Measurements from ENCODE around the gene CD300LD. TPM values are rescaled to one million over a fixed set of nuclear protein-coding genes. Genes with fewer than 3 reads are reported as not detected.

CD300LD gene
- polyA plus RNA-seq, 1 donor from 2014 or later = not detected

DNA sequence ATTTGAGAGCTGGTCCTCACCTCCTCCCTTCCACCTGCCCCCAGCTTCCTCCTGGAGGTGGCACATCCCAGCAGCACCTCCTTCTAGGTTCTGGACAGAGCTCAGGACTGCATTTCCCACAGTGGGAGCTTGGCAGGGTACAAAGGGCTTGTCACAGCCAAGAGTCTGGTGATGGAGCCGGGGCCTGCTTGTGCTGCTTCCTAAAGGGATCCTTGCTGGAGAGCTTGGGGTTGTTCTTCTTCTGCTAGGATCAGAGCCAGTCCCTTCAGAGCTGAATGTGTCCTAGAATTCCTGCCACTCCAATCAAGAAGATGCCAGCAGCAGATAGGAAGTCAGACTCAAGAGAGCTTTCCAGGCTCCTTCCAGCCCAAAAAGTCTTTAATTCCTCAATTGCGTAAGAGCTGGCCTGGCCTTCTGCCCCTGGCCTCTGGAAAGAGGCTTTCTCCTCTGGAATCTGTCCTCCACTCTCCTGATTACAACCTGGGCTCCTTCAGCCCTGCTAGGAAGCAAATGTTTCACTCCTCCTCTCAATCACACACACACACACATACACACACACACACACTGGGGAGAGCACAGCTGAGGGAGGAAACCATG, 27.1 kb upstream of the CD300LD start:
- no peak overlapping the region for H2AFZ ChIP-seq (ENCODE audit: low read depth, low read length)
- H3K4me3 ChIP-seq (ENCODE audit: low read length) = no peak overlapping the region
- TF ChIP-seq, protein P1, sequence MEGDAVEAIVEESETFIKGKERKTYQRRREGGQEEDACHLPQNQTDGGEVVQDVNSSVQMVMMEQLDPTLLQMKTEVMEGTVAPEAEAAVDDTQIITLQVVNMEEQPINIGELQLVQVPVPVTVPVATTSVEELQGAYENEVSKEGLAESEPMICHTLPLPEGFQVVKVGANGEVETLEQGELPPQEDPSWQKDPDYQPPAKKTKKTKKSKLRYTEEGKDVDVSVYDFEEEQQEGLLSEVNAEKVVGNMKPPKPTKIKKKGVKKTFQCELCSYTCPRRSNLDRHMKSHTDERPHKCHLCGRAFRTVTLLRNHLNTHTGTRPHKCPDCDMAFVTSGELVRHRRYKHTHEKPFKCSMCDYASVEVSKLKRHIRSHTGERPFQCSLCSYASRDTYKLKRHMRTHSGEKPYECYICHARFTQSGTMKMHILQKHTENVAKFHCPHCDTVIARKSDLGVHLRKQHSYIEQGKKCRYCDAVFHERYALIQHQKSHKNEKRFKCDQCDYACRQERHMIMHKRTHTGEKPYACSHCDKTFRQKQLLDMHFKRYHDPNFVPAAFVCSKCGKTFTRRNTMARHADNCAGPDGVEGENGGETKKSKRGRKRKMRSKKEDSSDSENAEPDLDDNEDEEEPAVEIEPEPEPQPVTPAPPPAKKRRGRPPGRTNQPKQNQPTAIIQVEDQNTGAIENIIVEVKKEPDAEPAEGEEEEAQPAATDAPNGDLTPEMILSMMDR (IDR thresholded peaks at IDR 0.05; ENCODE audit: poor library complexity, severe bottlenecking) = no peak
- TF ChIP-seq POLR2AphosphoS5 (IDR thresholded peaks at IDR 0.05) (no peak), RAD21 (conservative IDR thresholded peaks at IDR 0.05) (no peak)

DNA sequence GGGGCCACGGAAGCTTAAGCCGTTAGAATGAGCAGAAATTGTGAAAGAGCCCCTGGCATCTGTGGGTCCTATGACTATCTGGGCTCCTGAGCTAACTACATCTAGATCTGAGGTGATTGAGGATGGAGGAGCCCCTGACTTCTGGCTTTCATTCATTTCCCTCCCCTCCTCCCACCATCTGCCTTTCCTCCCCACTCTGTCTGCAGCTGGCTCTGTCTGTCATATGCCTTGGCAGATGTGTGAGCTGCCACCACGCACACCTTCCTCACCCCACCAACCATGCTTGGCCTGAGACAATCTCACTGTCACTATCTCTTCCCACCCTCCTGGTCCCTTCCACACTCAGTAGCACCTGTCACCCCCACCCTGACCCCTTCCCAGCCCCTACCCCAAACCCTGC, 26.4 kb upstream of the CD300LD start:
- H3K27me3 ChIP-seq (ENCODE audit: insufficient read depth, low read depth, low read length) = no peaks in the 10 kb centered on the region
- H3K79me2 ChIP-seq (replicated peaks; ENCODE audit: insufficient read depth, low read length) = no peaks in the 10 kb centered on the region
- no peaks in the 10 kb centered on the region for H3F3A ChIP-seq (ENCODE audit: insufficient read depth, low read length, poor library complexity, severe bottlenecking)
- TF ChIP-seq TAF1 (IDR thresholded peaks at IDR 0.05; ENCODE audit: low read depth) (no peak), MXI1 (conservative IDR thresholded peaks at IDR 0.05; ENCODE audit: poor library complexity, severe bottlenecking) (no peak), POLR2AphosphoS5 (IDR thresholded peaks at IDR 0.05) (no peak), SMC3 (conservative IDR thresholded peaks at IDR 0.05; ENCODE audit: poor library complexity) (no peak), EP300 (conservative IDR thresholded peaks at IDR 0.05; ENCODE audit: poor library complexity, severe bottlenecking) (no peak), EZH2 (IDR thresholded peaks at IDR 0.05; ENCODE audit: borderline replicate concordance, insufficient read depth, low read length, poor library complexity, severe bottlenecking) (no peak), RAD21 (conservative IDR thresholded peaks at IDR 0.05) (no peak)
- TF ChIP-seq, protein P1 (IDR thresholded peaks at IDR 0.05; ENCODE audit: poor library complexity, severe bottlenecking) = no peak
- TF ChIP-seq, protein P2, sequence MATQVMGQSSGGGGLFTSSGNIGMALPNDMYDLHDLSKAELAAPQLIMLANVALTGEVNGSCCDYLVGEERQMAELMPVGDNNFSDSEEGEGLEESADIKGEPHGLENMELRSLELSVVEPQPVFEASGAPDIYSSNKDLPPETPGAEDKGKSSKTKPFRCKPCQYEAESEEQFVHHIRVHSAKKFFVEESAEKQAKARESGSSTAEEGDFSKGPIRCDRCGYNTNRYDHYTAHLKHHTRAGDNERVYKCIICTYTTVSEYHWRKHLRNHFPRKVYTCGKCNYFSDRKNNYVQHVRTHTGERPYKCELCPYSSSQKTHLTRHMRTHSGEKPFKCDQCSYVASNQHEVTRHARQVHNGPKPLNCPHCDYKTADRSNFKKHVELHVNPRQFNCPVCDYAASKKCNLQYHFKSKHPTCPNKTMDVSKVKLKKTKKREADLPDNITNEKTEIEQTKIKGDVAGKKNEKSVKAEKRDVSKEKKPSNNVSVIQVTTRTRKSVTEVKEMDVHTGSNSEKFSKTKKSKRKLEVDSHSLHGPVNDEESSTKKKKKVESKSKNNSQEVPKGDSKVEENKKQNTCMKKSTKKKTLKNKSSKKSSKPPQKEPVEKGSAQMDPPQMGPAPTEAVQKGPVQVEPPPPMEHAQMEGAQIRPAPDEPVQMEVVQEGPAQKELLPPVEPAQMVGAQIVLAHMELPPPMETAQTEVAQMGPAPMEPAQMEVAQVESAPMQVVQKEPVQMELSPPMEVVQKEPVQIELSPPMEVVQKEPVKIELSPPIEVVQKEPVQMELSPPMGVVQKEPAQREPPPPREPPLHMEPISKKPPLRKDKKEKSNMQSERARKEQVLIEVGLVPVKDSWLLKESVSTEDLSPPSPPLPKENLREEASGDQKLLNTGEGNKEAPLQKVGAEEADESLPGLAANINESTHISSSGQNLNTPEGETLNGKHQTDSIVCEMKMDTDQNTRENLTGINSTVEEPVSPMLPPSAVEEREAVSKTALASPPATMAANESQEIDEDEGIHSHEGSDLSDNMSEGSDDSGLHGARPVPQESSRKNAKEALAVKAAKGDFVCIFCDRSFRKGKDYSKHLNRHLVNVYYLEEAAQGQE (IDR thresholded peaks at IDR 0.05; ENCODE audit: borderline replicate concordance) = no peak
- no peaks in the 10 kb centered on the region for H3K36me3 ChIP-seq (ENCODE audit: insufficient read depth, low read length)
- H3K4me3 ChIP-seq (ENCODE audit: low read length) = no peak overlapping the region
- H3K9ac ChIP-seq (ENCODE audit: low read length) = no peak overlapping the region
- H3K9me2 ChIP-seq (ENCODE audit: insufficient read depth, low read length) = no peaks in the 10 kb centered on the region
- no peaks in the 10 kb centered on the region for H3K9me3 ChIP-seq (ENCODE audit: low read length)
- H2AFZ ChIP-seq (ENCODE audit: low read depth, low read length) = no peak overlapping the region
- no peak overlapping the region for H3K4me2 ChIP-seq (ENCODE audit: low read length)
- no peak overlapping the region for H3K27ac ChIP-seq (ENCODE audit: low read length)
- no peaks in the 10 kb centered on the region for H4K20me1 ChIP-seq (ENCODE audit: insufficient read depth)

More for the DNA sequence above, 27.1 kb upstream of the CD300LD start:
- Histone ChIP-seq H3K36me3 (ENCODE audit: insufficient read depth, low read length) (no peaks in the 10 kb centered on the region), H3K27me3 (ENCODE audit: insufficient read depth, low read depth, low read length) (no peaks in the 10 kb centered on the region), H3K9ac (ENCODE audit: low read length) (no peak overlapping the region), H3K4me2 (ENCODE audit: low read length) (no peak overlapping the region), H3K9me3 (ENCODE audit: low read length) (no peaks in the 10 kb centered on the region), H3K79me2 (replicated peaks; ENCODE audit: insufficient read depth, low read length) (no peaks in the 10 kb centered on the region), H3F3A (ENCODE audit: insufficient read depth, low read length, poor library complexity, severe bottlenecking) (no peaks in the 10 kb centered on the region), H3K9me2 (ENCODE audit: insufficient read depth, low read length) (no peaks in the 10 kb centered on the region), H3K27ac (ENCODE audit: low read length) (no peak overlapping the region), H4K20me1 (ENCODE audit: insufficient read depth) (no peaks in the 10 kb centered on the region)
